ENCODE data around the gene ITGB7.

The ITGB7 gene

DNA sequence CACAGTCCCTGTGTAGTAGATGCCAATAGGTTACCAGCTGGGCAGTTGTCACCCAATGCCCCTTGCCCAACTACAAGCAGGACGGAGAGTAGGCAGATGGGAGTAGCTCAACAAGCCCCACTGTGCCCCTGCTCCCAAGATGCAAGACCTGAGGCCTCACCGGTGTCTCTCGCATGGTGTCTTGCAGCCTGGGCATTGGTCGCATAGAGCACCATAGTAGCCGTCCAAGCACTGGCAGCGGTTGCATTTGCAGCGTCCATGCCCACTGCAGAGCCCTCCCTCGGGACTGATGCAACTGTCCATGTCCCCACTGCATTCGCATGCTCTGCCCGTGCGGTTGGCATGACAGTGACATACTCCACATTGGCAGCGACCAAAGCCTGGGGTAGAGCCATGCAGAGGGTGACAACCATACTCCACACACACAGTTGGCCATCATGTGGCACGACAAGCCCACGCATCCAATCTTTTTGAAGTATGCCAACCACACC is 14.5 kb downstream of the ITGB7 start:
- H3K27me3 ChIP-seq (ENCODE audit: insufficient read depth, poor library complexity, severe bottlenecking) = no peaks in the 10 kb centered on the region
- H3K27ac ChIP-seq (replicated peaks) = no peak overlapping the region
- DNase-seq (ENCODE audit: low read depth in 1 of 2, low spot score in 1 of 2) = no peak
- no peak overlapping the region for H3K4me3 ChIP-seq (replicated peaks; ENCODE audit: insufficient read depth, low read length)
- TF ChIP-seq POLR2AphosphoS5 (IDR thresholded peaks at IDR 0.05; ENCODE audit: low read depth) = peak; percentile 71
- TF ChIP-seq CTCF (IDR thresholded peaks at IDR 0.05; ENCODE audit: insufficient read depth, low read length) = no peak

- TF ChIP-seq SPI1 (IDR thresholded peaks at IDR 0.05; ENCODE audit: borderline replicate concordance, low read depth) (no peak), REST (IDR thresholded peaks at IDR 0.05; ENCODE audit: insufficient replicate concordance, low read depth) (no peak), GABPA (IDR thresholded peaks at IDR 0.05; ENCODE audit: low read depth) (no peak), POLR2AphosphoS5 (IDR thresholded peaks at IDR 0.05; ENCODE audit: low read depth) (no peak; the same call in 1 of the 2 replicates), CTCF (IDR thresholded peaks at IDR 0.05; ENCODE audit: insufficient read depth, low read length) (no peak)
- DNase-seq (ENCODE audit: low read depth in 1 of 2, low spot score in 1 of 2) = no peak
- Histone ChIP-seq H3K27ac (replicated peaks) (no peak overlapping the region), H3K27me3 (ENCODE audit: insufficient read depth, poor library complexity, severe bottlenecking) (no peaks in the 10 kb centered on the region), H3K4me3 (replicated peaks; ENCODE audit: insufficient read depth, low read length) (no peak overlapping the region)
Observed at GRCh38 chr12:53191885-53192530, 15.0 kb downstream of the ITGB7 start.

DNA sequence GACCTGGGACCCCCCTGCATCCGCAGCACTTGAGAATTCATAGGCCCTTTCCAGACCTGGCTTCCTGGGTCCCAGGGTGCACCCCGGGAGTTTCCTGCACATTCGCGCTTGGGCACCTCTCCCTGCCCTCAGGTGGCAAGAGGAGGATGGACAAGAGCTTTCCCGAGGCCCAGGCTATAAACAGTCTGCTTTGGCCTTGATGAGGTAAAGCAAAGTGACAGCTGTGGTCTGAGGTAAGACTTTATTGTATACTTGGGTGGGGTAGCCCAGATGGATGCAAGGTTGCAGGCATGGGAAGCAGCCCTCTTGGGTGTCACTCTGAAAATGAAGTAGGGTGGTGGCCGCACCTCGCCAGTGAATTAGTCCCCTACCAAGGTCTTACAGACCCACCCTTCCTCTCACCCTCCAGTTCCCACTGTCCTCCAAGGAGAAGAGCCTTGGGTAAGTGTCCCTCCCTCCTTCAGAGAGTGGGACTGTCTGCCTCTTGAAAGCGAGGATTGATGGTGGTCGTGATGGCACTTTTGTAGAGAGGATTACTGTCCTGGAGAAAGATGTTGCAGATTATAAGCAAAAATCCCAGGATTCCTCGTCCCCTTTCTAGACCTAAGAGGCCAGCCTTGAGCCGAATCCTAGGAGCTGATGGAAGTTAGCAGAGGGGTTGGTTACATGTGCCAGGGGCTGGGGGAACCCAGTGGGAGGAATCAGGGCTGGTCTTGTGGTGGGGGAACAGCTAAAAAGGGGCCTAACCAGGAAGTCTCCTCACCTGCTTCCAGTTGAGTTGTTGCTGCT is 15.8 kb downstream of the ITGB7 start:
- DNase-seq (ENCODE audit: low read depth in 1 of 2, low spot score in 1 of 2) = no peak
- Histone ChIP-seq H3K27ac (replicated peaks) (no peak overlapping the region), H3K27me3 (ENCODE audit: insufficient read depth, poor library complexity, severe bottlenecking) (no peaks in the 10 kb centered on the region), H3K4me3 (replicated peaks; ENCODE audit: insufficient read depth, low read length) (no peak overlapping the region)
- TF ChIP-seq CTCF (IDR thresholded peaks at IDR 0.05; ENCODE audit: insufficient read depth, low read length) = no peak
- no peak for TF ChIP-seq REST (IDR thresholded peaks at IDR 0.05; ENCODE audit: insufficient replicate concordance, low read depth)
- TF ChIP-seq SPI1 (IDR thresholded peaks at IDR 0.05; ENCODE audit: borderline replicate concordance, low read depth) = no peak
- TF ChIP-seq GABPA (IDR thresholded peaks at IDR 0.05; ENCODE audit: low read depth) = no peak
- TF ChIP-seq POLR2AphosphoS5 (IDR thresholded peaks at IDR 0.05; ENCODE audit: low read depth) = no peak; the same call in 1 of the 2 replicates
